TTC549 (cell line): ENCODE results near the gene CD40.
"Not testable (repeated sequence)": the region's sequence is repeated elsewhere in the genome, so short reads cannot be mapped to it uniquely, and the experiment has no call there.

ENCODE experiments used
- FAIRE-seq: peaks from 2 replicates; lab custom pipeline; 2012; peaks lifted over from hg19 to GRCh38; lab: Jason Lieb, UNC

Gene CD40

GRCh38 chr20:46099491-46100287 lies 18.4 kb upstream of the CD40 start:
- no peak for FAIRE-seq

GRCh38 chr20:46100444-46100843 lies 17.7 kb upstream of the CD40 start:
- not testable (repeated sequence) for FAIRE-seq

GRCh38 chr20:46100988-46101387 lies 17.1 kb upstream of the CD40 start:
- no peak for FAIRE-seq

GRCh38 chr20:46101957-46102356 lies 16.2 kb upstream of the CD40 start:
- FAIRE-seq = no peak

- FAIRE-seq = no peak
Observed at GRCh38 chr20:46102940-46103339, 15.2 kb upstream of the CD40 start.

- no peak for FAIRE-seq
Observed at GRCh38 chr20:46104262-46104661, 13.9 kb upstream of the CD40 start.

GRCh38 chr20:46107061-46107460 lies 11.1 kb upstream of the CD40 start:
- FAIRE-seq = no peak

- FAIRE-seq = no peak
Observed at GRCh38 chr20:46108435-46108841, 9.7 kb upstream of the CD40 start.

- no peak for FAIRE-seq
Observed at GRCh38 chr20:46108976-46109375, 9.1 kb upstream of the CD40 start.

GRCh38 chr20:46111028-46111835 lies 6.9 kb upstream of the CD40 start:
- FAIRE-seq = no peak

- no peak for FAIRE-seq
Observed at GRCh38 chr20:46111836-46112212, 6.3 kb upstream of the CD40 start.

GRCh38 chr20:46112430-46113112 lies 5.5 kb upstream of the CD40 start:
- no peak for FAIRE-seq

GRCh38 chr20:46113113-46113470 lies 5.0 kb upstream of the CD40 start:
- no peak for FAIRE-seq

- FAIRE-seq = no peak
Observed at GRCh38 chr20:46114449-46114848, 3.7 kb upstream of the CD40 start.

- FAIRE-seq = no peak
Observed at GRCh38 chr20:46118481-46119020, 437 bp downstream of the CD40 start.

GRCh38 chr20:46119028-46119546 lies 973 bp downstream of the CD40 start:
- FAIRE-seq = no peak

- no peak for FAIRE-seq
Observed at GRCh38 chr20:46119547-46119946, 1.4 kb downstream of the CD40 start.

- no peak for FAIRE-seq
Observed at GRCh38 chr20:46120136-46120535, 2.0 kb downstream of the CD40 start.

GRCh38 chr20:46121184-46121930 lies 3.2 kb downstream of the CD40 start:
- FAIRE-seq = no peak

- no peak for FAIRE-seq
Observed at GRCh38 chr20:46122071-46122470, 4.0 kb downstream of the CD40 start.

- FAIRE-seq = no peak
Observed at GRCh38 chr20:46122516-46123481, 4.7 kb downstream of the CD40 start.
